HEK293 (cell line): ENCODE results near the gene CH25H.

Experiments
- CTCF ChIP-seq: fragments of 450-650 bp; formaldehyde crosslinking; IDR thresholded peaks from 2 replicates; pipeline ENCODE4 v1.5.1; 2016; ENCODE audit warnings: missing biosample characterization, missing genetic modification characterization
- HOXA7 ChIP-seq: sonication (generic); formaldehyde crosslinking; IDR thresholded peaks from 2 replicates; pipeline ENCODE4 v1.8.1; 2022; ENCODE audit warnings: missing genetic modification reagents, borderline replicate concordance
- ZBTB8A ChIP-seq: fragments of 450-650 bp; formaldehyde crosslinking; IDR thresholded peaks from 2 replicates; pipeline ENCODE4 v1.5.1; 2016; ENCODE audit warnings: missing biosample characterization, missing genetic modification characterization
- ZNF274 ChIP-seq, 2 experiments: fragments of 200-500 bp in 1 of 2; fragments of 450-650 bp in 1 of 2; sonication (Bioruptor generic) in 1 of 2; formaldehyde crosslinking in 1 of 2; IDR thresholded peaks; 2 replicates each; pipeline versions ENCODE4 v1.5.1 to v1.6.1; 2014 to 2016; ENCODE audit warnings: borderline replicate concordance in 1 of 2, inconsistent platforms in 1 of 2, low read length in 1 of 2, missing biosample characterization in 1 of 2, missing genetic modification characterization in 1 of 2
- ZNF639 ChIP-seq: fragments of 450-650 bp; formaldehyde crosslinking; IDR thresholded peaks from 2 replicates; pipeline ENCODE4 v1.5.1; 2016; ENCODE audit warnings: missing biosample characterization, missing genetic modification characterization

GRCh38 chr10:89241486-89242344 lies 34.6 kb upstream of the CH25H start:
- TF ChIP-seq CTCF (no peak), HOXA7 (CRISPR knock-in tag) (no peak), ZBTB8A (tag by site-specific recombination) (no peak), ZNF639 (no peak), ZNF274 (IDR thresholded peaks at IDR 0.05; ENCODE audit: low read length) (no peak), ZNF274 (tag by site-specific recombination; IDR thresholded peaks at IDR 0.05; ENCODE audit: borderline replicate concordance) (no peak)
